ENCODE measurements around the gene TSPAN11. TPM values are rescaled to one million over a fixed set of nuclear protein-coding genes. Genes with fewer than 3 reads are reported as not detected.

TSPAN11 gene
- total and polyA plus RNA-seq, 2 donors (not counting 3 experiments of a cell fraction or from before 2014, with no cell fraction given), result 2.1 to 3.9 TPM

DNA sequence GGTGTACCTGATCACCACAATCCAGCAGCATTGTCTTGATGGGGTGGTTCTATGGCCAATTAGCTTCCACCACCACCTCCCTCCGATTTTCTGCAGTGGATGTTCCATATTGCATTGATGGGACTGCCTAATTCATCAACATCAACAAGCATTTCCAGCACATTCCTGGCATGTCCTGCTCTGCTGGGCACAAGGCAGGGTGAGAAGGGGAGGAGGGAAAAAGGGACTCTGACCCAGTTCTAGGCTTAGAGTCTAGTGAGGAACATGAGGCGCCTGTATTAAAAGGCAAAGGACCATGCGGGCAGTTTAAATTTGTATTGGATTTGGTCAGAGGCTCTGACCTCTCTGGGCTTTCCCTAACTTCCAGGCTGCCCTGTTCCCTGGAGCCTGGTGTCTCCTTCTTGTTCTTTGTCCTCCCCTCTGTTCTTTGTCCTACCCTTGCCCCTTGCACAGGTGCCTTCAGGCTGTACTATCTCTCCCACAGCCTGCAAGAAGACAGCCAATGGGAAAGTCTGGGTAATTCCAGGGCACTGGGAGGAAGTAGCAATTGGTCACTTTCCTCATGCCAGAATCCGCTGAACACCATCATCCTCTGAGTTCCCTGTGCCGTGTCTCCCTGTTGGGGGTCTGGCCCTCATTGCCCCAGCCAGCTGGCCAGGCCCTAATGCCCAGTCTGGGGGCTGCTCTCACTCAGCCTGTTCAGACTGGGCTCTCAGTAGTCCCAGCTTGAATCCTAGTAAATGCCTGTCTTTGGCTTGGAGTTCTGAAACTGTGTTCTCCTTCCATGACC, 43.3 kb downstream of the TSPAN11 start:
- FAIRE-seq, result no peak

More for the DNA sequence above, 43.3 kb downstream of the TSPAN11 start:
- H2AFZ ChIP-seq (ENCODE audit: low read depth, low read length), result no peak overlapping the region
- H3K4me2 ChIP-seq (ENCODE audit: insufficient read depth, low read length), result no peak overlapping the region
- no peaks in the 10 kb centered on the region for H3K79me2 ChIP-seq (ENCODE audit: control insufficient read depth, insufficient read depth, low read length)
- no peaks in the 10 kb centered on the region for H3K4me1 ChIP-seq (ENCODE audit: control insufficient read depth, extremely low read depth, insufficient read depth, low read length)
- ChIA-PET POLR2A (no interaction called here), CTCF (interaction anchor here (1.1 to 1.9 kb wide), 4 partner anchors 8 to 302 kb away, joined by 3 to 7 read pairs (median 5); no protein-coding TSS in a partner anchor)
- no peaks in the 10 kb centered on the region for H3K9me3 ChIP-seq (replicated peaks; ENCODE audit: control insufficient read depth, insufficient read depth, low read length)
- no peak overlapping the region for H3K27ac ChIP-seq (ENCODE audit: insufficient read depth, low read depth, low read length)
- intact Hi-C loops (cut with micrococcal nuclease), result no loop called here
- H3K27me3 ChIP-seq (ENCODE audit: control insufficient read depth in 2 of 2, insufficient read depth in 2 of 2, low read length in 2 of 2), result peaks cover 7 to 8% of the 10 kb centered on the region in 2 experiments
- no peaks in the 10 kb centered on the region for H3K9me1 ChIP-seq (replicated peaks; ENCODE audit: control insufficient read depth, extremely low read depth, insufficient read depth, low read length)
- no TSS peak for BruUV-seq (replicated peaks)
- H3K36me3 ChIP-seq (ENCODE audit: control insufficient read depth in 2 of 2, extremely low read depth in 1 of 2, insufficient read depth in 2 of 2, low read length in 2 of 2), result no peaks in the 10 kb centered on the region
- no peak overlapping the region for H3K9ac ChIP-seq (replicated peaks; ENCODE audit: extremely low read depth, insufficient read depth, low read length)
- TF ChIP-seq CTCF (IDR thresholded peaks at IDR 0.05; ENCODE audit: extremely low read depth in 1 of 2, insufficient read depth in 1 of 2, low read depth in 1 of 2, low read length in 2 of 2), result no peak
- dilution Hi-C loops (cut with MboI; ENCODE audit: extremely low pct_ligation_motif_present, low sequenced_read_pairs), result no loop called here
- H4K20me1 ChIP-seq (replicated peaks; ENCODE audit: control insufficient read depth, extremely low read depth, insufficient read depth, low read length), result no peaks in the 10 kb centered on the region
- H3K4me3 ChIP-seq (replicated peaks in 1 of 3; ENCODE audit: insufficient read depth in 1 of 3, low read depth in 1 of 3, low read length in 3 of 3), result no peak overlapping the region
- DNase-seq (ENCODE audit: low read depth, low spot score), result no peak
